Measurements from ENCODE around the gene SUMO4. TPM values are rescaled to one million over a fixed set of nuclear protein-coding genes. Genes with fewer than 3 reads are reported as not detected.
"Not testable (repeated sequence)": the region's sequence is repeated elsewhere in the genome, so short reads cannot be mapped to it uniquely, and the experiment has no call there.

The SUMO4 gene
- total RNA-seq, 1 experiment from 2014 or later: 0.38 TPM

DNA sequence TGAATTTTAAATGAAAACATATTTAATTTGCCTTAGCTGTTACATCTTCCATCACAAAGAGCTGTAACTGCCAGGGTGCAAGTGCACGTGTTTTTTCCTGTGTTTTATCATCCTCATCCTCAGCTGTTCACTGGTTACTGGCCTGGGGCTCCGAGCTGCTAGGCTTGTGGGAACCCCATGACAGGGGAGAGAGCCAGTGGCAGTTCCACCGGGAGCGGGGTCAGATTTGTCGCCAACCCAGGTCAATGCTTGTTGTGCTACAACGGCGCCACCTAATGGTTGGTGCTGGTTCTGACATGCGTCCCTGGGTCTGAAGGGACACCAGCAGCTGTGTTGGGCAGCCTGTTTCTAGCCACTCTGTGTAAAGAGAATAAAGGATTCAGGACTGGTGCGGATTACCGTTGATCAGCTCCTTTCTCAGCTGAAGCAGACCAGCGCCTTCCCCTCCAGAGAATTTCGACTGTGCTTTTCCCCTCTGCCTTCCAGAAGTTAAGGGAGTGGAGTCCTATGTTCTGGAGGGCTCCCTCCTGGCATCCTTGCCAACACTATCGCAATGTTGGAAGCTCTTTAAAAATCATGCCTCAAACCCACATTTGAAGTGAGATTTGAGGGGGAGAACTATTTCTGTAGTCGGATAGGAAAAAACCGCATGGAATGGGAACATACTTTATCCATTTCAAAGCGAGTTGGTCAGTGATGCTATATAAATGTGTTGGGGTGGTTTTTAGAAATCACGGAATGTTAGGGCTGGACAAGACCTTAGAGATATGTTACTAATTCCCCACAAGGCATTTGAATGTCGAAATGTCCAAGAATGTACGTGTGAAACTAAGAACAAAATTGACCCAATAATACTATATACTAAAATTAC, 32.1 kb downstream of the SUMO4 start:
- peak; percentile 78 for DNase-seq (ENCODE audit: low spot score)

DNA sequence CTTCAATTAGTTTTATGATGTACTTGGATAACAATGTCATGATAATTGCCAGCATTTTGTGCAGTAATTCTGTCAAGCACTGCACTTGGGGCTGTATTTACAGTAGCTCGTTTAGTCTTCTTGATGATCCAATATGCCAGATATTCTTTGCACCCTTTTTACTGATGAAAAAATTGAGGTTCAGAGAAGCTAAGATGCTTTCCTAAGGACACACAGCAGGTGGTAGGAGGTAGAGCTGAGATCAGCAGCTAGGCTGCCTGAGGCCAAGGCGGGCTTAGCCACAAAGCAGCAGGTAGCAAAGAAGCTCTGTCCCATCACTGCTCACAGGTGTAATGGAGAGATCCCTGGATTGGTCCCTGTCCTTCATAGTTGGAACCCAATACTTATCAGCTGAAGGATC, 33.3 kb downstream of the SUMO4 start:
- no peak for DNase-seq (ENCODE audit: low spot score)

DNA sequence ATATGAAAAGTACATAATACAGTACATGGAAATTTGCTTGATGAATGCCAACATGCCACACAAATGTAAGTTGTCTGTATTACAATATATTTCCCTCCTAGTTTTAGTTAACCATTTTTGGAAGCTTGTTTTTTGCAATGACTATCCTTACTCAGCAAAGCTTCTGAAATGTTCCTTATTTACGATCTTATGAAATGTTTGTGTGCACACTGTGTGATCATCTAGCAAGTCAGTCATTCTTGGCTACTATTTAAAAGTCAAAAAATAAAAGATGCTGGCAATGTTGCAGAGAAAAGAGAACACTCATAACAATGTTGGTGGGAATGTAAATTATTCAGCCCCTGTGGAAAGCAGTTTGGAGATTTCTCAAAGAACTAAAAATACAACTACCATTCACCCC, 33.8 kb downstream of the SUMO4 start:
- no peak for DNase-seq (ENCODE audit: low spot score)

DNA sequence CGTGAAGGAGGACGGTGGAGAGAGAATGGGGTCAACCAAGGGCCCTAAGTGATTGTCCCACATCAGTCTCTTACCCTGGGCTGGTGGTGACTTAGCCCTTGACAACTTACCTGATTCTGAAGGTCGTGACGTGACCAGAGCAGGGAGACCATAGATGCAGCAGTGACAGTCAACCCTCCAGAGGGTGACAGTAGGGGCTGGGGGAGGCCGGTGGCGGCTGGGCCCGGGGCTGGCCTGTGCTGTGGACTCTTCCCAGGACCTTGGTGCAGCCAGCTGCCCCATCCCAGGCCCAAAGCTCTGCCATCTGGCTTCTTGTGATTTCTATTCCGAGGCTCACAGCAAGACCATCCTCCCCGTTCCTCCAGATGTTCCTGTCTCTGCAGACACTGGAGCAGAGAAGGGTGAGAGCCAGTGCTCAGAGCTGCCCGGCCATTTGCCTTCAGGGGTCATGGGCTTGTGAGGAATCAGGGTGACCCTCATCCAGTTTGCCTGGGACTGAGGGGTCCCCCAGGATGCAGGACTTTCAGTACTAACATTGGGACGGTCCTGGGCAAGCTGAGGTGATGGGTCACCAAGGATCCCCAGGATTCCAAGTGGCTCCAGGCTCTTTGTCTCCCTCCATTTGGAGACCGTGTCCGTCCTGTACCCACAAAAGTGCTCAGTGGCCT, 36.0 kb downstream of the SUMO4 start:
- DNase-seq (ENCODE audit: low spot score): no peak

DNA sequence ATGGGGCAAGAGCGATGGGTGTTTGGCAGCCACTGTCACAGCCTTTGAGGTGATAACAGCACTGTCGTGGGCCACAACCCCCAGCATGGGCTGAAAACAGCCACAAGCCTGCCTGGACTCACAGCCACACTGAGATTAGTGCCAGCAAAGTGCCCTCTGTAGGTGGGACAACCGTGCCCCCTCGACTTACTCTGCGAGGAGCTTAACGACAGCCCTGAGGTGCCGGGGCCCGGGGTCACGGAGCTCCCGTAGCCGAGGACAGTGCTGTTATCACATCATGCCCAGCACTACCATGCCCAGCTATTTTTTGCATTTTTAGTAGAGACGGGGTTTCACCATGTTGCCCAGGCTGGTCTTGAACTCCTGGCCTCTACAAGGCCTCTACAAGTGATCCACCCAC, 36.6 kb downstream of the SUMO4 start:
- DNase-seq (ENCODE audit: low spot score): no peak

DNA sequence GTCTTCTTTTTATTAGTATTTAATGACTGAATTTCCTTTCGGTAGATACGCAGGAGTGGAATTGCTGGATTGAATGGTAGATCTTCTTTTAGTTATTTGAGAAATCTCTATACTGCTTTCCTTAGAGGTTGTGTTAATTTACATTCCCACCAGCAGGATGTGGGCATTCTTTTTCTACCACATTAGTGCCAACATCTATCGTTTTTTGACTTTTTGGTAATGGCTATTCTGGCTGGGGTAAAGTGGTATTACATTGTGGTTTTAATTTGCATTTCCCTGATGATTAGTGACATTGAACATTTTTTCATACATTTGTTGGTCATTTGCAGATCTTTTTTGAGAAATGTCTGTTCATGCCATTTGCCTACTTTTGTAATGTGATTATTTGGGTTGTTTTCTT, 37.1 kb downstream of the SUMO4 start:
- no peak for DNase-seq (ENCODE audit: low spot score)

DNA sequence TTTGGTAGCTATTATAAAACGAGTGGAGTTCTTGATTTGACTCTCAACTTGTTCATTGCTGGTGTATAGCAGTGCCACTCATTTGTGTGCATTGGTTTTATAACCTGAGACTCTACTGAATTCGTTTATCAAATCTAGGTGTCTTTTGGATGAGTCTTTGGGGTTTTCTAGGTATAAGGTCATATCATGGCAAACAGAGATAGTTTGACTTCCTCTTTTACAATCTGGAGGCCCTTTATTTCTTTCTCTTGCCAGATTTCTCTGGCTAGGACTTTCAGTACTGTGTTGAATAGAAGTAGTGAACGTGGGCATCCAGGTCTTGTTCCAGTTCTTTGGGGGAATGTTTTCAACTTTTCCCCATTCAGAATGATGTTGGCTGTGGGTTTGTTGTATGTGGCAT, 38.8 kb downstream of the SUMO4 start:
- no peak for DNase-seq (ENCODE audit: low spot score)

DNA sequence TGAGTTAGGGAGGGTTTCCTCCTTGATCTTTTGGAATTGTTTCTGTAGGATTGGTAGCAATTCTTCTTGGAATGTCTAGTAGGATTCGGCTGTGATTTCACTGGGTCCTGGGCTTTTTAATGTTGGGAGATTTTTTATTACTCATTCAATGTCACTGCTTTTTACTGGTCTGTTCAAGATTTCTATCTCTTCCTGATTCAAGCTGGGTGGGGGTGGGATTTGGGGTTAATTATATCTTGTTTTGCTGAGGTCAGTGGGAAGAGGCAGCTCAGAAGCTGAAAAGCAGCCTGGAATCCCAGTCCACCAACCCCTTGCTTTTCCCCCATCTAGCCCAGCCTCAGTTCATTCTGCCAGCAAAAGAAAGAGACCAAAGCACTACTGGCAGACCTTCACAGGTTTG, 39.6 kb downstream of the SUMO4 start:
- DNase-seq (ENCODE audit: low spot score): no peak

DNA sequence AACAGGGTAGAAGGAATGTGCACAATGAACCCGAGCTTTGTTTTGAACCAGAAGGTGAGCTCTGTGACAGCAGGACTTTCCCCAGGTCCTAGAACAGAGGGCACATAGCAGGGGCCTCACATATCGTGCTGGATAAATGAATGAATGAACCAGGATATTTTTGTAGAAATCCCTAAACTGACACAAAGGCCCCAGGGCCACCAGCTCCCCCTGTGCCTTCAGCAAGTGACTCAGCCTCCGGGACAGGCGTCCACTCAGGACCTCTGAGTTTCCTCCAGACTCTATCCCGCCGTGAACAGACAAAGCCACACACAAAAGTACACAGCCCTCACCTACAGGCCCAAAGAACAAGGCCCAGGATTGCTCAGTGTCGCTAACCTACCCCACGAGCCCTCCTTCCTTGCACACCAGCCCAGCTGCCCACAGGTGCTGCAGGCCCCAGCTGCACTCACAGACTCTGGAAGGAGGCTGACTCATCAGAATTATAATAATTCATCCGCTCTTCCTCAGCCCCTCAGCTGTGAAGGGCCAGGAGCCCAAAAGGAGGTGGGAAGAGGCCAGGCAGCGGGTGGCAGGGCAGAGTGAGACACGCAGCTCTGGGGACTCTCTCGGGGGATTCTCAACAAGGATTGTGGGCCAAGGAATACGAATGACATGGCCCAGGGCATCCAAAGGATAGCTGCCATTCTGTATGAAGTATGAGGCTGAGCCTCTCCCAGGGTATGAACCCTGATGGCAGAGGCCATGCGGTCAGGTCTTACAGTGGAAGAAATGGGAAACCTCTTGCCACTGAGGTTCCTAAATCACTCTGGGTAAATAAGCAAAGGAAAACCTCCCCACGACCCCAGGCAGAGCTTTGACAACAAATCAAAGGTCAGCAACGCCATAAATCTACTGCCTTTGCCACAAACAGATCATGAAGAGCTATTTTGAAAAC, 40.9 kb downstream of the SUMO4 start:
- peak; percentile 59 for DNase-seq (ENCODE audit: low spot score)

DNA sequence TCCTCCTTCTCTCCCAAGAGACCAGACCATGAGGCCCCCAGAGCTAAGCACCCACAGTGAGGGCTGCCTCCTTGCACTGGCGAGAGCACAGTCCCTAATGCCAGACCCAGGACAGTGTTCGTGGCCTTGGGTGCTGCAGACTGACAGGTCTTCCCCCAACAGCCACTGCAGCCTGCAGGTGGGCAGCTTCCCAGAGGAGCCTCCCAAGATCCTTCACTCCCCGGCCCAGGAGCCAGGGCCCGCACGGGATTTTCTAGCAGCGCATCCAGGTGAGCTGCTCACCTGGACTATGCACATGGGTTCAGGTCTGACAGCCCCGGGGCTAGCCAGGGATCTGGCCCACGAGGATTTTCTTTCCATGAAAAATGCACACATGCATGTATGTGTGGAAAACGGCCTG, 41.7 kb downstream of the SUMO4 start:
- DNase-seq (ENCODE audit: low spot score): no peak

DNA sequence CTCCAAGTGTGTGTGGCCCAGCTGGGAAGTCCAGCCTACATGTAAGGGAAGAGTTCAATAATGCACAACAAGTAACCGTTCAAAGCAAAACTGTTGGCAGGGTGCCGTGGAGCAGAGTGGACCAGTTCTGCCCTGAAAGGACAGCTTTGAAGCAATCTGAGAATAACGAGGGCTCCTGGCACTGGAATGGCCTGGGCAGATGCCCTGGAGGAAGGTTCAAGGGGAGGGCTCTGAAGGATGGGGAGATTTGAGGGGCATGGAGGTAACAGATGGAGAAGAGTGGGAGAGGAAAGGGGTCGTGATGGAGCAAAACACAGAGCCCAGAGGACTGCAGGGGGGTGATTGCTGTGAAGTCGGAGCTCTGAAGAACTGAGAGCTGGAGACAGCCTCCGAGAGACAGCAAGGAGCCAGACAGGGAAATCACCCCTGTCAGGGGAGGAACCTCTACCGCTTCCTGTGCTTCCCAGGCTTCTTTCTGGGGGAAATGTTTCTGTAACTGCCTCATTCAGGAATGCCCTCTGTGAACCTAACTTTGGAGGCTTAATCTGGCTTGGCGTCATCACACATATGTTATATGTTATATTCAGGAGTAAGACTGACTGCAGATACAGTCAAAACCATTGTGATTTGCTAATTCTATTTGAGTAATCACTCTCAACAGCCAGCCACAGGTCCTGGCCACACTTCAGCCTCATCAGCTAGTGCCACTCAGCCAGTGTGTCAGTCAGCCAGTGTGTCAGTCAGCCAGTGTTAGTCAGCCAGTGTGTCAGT, 43.5 kb downstream of the SUMO4 start:
- no peak for DNase-seq (ENCODE audit: low spot score)

DNA sequence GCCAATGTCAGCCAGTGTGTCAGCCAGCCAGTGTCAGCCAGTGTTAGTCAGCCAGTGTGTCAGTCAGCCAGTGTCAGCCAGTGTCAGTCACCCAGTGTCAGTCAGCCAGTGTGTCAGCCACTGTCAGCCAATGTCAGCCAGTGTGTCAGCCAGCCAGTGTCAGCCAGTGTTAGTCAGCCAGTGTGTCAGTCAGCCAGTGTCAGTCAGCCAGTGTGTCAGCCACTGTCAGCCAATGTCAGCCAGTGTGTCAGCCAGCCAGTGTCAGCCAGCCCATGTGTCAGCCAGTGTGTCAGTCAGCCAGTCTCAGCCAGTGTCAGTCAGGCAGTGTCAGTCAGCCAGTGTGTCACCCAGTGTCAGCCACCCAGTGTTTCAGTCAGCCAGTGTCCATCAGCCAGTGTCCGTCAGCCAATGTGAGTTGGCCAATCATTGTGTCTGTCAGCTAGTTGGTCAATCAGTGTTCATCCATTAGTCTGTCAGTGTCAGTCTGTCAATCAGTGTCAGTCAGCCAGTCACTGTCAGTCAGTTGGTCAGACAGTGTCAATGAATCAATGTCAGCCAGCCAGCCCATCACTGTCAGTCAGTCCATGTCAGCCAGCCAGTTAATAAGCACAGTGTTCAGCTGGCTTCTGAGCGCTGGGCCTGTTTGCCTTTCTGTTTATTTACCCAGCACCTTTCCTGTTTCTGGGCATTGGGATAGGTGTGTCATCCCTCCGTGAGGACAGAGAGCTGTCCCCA, 44.5 kb downstream of the SUMO4 start:
- not testable (repeated sequence) for DNase-seq (ENCODE audit: low spot score)

DNA sequence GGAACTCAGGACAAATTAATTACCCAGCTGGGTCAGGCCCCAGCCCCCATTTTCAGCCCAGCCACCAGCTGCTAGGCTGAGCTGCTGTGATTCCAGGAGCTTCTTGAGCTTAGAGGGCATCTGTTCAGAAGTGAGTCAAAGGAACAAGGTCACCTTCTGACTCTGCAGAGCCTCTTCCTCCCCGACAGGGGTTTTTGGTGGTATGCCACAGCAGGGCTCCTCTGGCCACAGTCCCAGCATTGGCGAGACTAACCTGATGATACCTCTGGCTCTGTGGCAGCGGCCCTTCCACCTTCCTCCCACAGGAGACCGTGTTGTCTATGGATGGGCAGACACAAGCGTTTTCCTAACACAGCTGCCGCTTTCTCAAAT, 45.0 kb downstream of the SUMO4 start:
- no peak for DNase-seq (ENCODE audit: low spot score)

DNA sequence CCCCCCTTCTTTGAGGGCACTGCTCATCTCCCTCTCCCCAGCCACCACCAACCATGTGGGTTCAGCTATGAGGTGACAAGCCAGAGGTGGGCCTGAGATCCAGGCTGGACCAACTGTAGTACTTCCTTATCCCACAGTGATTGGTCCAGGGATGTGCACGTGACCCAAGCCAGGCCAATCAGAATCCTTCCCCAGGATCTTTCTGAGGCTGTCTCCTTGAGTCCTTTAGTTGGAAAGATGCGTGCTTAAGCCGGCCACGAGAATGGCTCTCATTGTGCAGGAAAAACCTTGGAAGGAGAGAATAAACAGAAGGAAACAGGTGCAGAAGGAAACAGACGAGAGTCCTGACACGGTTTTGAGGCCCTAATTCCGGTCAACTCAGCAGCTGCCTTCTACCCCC, 45.5 kb downstream of the SUMO4 start:
- DNase-seq (ENCODE audit: low spot score): no peak

DNA sequence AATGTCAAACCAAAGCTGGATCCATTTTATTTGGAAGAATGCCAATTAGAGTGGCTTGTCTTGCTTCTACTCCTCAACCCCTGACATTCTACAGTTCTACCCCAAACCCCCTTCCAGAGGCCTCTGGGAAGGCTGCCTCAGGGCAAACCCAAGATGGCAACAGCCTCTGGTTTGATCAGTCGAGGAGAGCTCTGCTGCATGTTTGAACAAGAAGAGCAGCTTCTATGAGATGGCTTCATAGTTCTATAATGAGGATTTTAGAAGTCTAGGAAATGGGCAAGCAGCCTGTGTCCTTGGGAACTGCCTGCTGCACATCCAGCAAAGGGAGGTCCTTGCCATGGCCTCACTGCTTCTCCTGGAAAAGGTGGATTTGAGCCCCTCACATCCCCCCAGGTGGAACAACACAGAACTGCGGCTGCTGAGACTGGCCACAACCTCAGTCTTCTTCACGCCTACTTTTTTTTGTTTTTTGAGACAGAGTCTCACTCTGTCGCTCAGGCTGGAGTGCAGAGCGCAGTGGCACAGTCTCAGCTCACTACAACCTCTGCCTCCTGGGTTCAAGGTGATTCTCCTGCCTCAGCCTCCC, 46.8 kb downstream of the SUMO4 start:
- no peak for DNase-seq (ENCODE audit: low spot score)

DNA sequence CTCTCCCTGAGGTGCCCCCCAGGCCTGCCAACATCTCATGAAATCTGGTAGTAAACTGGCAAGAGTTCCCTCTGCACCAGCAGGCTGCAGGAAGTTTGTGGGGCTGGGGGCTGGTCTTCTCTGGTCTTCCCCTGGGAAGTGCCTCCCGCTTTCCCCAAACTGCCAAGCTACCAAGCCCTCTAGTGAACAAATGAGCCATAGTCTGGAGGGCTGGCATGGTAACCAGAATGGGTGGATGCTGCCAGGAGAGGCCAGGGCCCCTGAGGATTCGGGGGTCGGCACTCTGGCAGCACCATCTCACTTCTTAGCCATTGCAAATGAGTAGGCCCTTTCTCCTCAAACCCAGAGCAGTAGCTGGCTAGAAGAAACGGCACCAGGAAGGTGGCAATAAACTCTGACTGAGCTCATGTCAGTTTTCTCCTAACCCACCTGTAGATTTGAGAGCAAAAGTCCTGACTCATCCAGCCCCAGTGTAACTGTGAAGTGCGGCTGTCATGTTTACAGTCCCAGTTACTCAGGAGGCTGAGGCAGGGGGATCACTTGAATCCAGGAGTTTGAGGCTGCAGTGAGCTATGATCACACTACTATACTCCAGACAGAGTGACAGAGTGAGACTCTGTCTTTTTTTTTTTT, 48.9 kb downstream of the SUMO4 start:
- DNase-seq (ENCODE audit: low spot score): no peak

DNA sequence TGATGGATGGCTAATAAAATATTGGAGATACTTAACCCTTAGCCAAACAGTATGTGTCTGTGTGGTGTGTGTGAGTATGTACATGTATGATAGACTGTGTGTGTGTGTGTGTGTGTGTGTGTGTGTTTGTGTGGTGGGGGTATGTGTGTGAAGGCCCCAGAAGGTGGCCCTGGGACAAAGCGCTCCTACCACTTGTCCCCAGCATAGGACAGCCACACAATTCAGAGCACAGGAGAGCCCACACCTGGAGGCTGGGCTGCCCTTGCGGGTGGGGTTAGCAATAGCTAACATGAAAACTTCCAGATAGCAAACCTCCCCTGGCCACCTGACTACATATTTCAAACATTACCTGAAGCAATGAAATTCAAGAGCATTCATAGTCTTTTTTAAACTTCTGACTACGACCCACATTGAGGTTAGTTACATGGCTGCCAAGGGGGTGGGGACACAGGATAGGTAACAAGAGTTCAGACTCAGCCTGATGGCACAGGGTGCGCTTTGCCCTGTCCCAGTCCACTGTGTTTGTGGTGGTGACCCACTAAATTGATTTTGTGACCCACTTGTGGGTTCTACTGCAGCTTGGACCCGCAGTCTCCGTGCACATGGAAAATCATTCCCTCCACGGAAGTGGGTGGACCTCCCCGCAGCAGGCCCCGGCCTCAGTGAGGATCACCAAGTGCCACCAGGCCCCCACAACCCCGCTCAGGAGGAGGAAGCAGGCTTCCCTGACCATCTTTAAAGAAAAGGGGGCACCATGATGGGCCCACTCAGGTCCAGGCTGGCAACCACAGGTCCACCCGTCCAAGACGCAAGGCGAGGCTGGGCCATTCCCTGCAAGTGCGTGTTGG, 50.0 kb downstream of the SUMO4 start:
- DNase-seq (ENCODE audit: low spot score): no peak
